Retinal pigment epithelial cell (primary cell): ENCODE results near the gene NKX1-1.
"Not testable (repeated sequence)": the region's sequence is repeated elsewhere in the genome, so short reads cannot be mapped to it uniquely, and the experiment has no call there.

Experiments used
- DNase-seq: peaks from one replicate; pipeline ENCODE4 v3.0.0-alpha.2; 2010; ENCODE audit warnings: low read depth
- H3K4me3 ChIP-seq: 2 replicates; pipeline ENCODE4 v1.5.1; 2011; ENCODE audit warnings: mild to moderate bottlenecking, low read length, control low read depth, moderate library complexity
- TF ChIP-seq, protein P1 (sequence below): conservative IDR thresholded peaks from 2 replicates; pipeline ENCODE4 v1.5.1; 2011; ENCODE audit warnings: low read depth, low read length, control low read depth, inconsistent platforms

Gene NKX1-1

DNA sequence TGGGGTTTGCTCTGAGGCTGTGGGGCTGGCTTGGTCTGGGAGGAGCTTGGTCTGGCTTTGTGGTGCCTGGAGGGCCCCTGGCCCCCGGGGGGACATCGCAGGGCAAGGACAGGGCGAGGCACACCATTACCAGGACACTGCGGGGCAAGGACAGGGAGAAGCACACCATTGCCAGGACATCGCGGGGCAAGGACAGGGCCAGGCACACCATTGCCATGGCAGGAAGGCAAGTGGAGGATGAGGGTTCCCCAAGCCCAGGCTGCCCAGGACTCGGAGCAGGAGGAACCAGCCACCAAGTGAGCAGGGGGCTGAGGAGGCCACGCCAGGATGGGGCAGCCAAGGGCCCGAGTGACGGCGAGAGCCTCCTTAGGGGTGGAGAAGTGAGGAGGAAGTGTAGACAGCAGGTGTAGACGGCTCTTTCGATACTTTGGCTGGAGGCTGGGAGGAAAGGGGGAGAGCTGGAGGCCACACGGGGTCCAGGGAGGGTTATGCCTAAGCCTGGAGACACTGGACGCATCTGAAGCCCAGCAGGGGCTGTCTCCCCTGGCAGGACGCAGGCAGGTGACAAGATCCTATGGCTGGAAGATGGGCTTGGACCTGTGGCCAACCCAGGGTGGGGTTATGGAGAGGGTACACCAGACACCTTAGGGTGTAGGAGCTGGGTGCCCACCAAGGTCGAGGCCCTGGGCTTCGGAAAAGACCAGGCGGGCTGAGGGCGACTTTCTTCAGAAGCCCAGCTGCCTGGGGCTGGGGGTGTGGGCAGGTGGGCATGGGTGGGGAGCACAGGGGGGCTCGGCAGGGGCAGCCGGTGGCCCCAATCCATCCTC, 7.3 kb downstream of the NKX1-1 start:
- TF ChIP-seq, protein P1, sequence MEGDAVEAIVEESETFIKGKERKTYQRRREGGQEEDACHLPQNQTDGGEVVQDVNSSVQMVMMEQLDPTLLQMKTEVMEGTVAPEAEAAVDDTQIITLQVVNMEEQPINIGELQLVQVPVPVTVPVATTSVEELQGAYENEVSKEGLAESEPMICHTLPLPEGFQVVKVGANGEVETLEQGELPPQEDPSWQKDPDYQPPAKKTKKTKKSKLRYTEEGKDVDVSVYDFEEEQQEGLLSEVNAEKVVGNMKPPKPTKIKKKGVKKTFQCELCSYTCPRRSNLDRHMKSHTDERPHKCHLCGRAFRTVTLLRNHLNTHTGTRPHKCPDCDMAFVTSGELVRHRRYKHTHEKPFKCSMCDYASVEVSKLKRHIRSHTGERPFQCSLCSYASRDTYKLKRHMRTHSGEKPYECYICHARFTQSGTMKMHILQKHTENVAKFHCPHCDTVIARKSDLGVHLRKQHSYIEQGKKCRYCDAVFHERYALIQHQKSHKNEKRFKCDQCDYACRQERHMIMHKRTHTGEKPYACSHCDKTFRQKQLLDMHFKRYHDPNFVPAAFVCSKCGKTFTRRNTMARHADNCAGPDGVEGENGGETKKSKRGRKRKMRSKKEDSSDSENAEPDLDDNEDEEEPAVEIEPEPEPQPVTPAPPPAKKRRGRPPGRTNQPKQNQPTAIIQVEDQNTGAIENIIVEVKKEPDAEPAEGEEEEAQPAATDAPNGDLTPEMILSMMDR = no peak
- DNase-seq = no peak
- H3K4me3 ChIP-seq = no peak overlapping the region

DNA sequence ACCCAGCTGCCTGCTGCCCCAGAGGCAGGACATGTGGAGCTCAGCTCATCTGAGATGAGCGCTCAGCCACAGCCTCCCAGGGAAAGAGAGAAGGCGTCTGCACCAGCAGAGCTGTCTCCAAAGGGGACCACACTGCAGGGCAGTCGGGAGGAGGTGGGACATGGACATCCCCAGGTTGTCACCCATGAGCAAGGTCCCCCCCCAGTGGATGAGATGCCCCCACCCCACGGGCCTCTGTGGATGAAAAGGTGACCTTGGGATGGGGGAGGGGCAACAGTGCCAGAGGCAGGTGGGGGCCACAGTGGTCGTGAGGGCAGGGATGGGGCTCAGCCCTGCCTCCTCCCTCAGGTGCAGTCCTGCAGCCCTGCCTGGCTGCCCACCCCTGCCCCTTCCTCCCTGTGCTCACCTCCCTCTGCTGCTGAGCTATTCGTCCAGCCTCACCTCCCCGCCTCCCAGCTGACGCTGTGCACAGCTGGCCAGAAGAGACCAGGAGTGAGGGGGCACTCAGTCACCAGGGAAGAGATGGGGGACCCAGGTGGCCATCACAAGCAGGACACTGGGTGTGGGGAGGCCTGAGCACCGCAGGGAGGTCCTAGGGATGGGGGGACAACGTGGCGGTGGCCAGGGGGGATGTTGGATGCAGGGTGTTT, 9.3 kb downstream of the NKX1-1 start:
- TF ChIP-seq, protein P1 = no peak
- no peak overlapping the region for H3K4me3 ChIP-seq
- DNase-seq = no peak

DNA sequence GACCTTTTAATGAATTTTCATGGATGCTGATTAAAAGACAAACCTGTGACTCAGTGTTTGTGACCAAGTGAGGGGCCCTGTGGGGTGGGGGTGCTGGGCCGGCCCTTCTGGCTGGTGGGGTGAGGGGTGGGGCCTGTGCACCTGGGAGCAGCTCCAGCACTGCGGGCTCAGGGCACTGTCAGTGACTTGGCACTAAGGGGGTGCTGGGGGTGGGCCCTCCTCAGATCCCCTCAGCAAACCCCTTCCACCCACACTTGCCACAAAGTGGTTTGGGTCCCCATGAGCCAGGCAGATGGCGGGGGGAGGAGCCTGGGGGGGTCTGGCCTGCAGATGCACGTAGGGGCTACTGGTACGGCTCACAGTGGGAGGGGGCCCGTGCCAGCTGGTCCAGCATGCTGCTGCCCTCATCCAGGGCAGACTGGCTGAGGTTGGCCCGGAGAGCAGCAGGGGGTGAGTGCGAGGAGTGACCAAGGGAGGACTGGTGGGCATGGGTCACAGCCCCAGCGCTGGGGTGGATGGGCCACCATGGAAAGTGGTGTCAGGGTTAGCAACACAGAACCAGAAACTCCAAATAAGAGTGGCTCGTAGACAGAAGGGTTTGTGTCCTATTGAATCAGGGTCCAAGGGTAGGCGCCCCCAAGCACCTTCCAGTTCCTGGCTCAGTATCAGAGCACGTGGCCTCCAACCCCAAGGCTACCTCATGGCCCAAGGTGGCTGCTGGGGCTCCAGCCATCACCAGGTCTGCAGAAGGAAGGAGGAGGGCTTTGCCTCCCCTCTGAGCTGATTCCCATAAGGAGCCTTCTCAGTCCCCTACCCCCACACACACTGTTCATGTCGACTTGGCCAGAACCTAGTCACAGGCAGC, 10.1 kb downstream of the NKX1-1 start:
- no peak overlapping the region for H3K4me3 ChIP-seq
- no peak for DNase-seq
- TF ChIP-seq, protein P1 = no peak

DNA sequence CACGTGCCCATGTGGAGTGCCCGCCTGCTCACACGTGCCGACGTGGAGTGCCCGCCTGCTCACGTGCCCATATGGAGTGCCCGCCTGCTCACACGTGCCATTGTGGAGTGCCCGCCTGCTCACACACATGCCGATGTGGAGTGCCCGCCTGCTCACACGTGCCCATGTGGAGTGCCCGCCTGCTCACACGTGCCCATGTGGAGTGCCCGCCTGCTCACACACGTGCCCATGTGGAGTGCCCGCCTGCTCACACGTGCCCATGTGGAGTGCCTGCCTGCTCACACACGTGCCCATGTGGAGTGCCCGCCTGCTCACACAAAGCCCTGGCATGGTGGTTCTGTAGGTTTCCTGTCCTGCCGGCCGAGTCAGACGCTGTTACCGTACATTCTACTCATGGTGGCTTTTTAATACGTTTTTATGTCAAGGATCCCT, 10.8 kb downstream of the NKX1-1 start:
- not testable (repeated sequence) for DNase-seq, H3K4me3 ChIP-seq

DNA sequence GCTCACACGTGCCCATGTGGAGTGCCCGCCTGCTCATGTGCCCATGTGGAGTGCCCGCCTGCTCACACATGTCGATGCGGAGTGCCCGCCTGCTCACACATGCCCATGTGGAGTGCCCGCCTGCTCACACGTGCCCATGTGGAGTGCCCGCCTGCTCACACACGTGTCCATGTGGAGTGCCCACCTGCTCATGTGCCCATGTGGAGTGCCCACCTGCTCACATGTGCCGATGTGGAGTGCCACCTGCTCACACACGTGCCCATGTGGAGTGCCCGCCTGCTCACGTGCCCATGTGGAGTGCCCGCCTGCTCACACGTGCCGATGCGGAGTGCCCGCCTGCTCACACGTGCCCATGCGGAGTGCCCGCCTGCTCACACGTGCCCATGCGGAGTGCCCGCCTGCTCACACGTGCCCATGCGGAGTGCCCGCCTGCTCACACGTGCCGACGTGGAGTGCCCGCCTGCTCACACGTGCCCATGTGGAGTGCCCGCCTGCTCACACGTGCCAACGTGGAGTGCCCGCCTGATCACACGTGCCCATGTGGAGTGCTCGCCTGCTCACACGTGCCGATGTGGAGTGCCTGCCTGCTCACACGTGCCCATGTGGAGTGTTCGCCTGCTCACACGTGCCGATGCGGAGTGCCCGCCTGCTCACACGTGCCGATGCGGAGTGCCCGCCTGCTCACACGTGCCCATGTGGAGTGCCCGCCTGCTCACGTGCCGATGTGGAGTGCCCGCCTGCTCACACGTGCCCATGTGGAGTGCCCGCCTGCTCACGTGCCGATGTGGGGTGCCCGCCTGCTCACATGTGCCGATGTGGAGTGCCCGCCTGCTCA, 11.5 kb downstream of the NKX1-1 start:
- not testable (repeated sequence) for H3K4me3 ChIP-seq, DNase-seq

DNA sequence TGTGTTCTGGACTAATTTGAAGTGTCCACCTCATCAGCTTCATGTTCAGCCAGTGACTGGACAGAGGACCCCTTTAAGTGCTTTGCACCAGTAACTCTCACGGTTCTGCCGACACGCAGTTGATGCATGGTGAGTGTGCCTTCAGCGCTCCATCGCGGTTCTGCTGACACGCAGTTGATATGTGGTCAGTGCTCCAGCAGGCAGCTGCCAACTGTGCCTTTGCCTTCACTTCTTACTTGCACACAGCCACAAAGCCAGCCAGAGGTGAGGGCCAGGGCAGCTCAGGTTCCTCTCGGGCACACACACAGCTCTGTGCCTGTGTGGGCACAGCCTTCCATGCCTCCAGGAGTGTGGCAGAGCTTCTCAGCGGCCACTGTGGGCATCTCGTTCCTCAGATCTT, 12.4 kb downstream of the NKX1-1 start:
- TF ChIP-seq, protein P1 = no peak
- DNase-seq = no peak
- H3K4me3 ChIP-seq = no peak overlapping the region

DNA sequence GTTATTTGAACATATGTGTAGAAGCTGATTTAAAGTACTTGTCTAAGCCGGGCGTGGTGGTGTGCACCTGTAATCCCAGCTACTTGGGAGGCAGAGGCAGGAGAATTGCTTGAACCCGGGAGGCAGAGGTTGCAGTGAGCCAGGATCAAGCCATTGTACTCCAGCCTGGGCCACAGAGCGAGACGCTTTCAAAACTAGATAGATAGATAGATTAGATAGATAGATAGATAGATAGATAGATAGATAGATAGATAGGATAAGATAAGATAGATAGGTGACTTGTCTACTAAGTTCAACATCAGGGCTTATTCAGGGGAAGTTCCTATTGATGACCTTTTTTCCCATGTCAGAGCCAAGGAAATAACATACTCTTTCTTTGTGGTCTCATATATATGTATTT, 12.9 kb downstream of the NKX1-1 start:
- not testable (repeated sequence) for DNase-seq, H3K4me3 ChIP-seq
